NCI-H69 (cell line): ENCODE results near the gene MAD1L1.

Source experiments
- DNase-seq: peaks from one replicate; lab custom pipeline; 2025; lab: John Stamatoyannopoulos, UW

The MAD1L1 gene

DNA sequence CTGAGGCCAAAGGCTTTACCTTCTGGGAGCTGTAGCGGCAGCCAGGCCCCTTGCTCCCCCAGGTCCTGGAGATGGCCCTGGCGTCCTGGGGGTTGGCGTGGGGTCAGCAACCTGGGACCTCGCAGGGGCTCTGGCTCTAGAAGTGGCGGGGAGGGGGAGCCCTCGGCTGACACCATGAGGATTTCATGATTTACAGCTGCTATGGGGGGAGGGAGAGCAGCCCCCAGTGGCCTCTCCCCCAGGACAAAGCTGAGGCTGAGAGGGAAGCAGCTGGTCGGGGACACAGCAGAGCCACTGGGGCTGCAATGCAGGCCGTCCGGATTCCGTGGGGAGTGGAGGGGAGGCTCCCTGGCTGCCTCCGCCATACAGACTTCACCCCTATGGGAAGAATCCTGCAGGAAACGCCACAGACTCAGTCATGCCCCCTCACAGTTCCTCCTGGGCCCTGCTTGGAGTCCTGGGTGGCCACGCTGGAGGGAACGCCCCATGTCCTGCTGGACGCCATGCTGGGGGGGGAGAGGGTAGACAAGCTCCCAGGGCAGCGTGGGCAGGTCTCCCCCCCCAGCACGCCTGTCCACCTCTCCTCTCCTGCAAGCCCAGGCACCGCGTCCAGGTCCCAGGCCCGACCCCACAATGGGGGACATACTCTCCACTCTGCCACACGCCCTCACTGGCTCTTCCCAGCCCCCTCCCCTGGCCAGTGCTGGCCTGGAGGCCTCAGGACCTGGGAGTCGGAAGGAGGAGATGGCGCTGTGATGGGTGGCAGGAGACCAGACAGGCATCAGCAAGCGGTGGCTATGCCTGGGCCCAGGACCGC, 319.1 kb downstream of the MAD1L1 start:
- DNase-seq, result no peak

DNA sequence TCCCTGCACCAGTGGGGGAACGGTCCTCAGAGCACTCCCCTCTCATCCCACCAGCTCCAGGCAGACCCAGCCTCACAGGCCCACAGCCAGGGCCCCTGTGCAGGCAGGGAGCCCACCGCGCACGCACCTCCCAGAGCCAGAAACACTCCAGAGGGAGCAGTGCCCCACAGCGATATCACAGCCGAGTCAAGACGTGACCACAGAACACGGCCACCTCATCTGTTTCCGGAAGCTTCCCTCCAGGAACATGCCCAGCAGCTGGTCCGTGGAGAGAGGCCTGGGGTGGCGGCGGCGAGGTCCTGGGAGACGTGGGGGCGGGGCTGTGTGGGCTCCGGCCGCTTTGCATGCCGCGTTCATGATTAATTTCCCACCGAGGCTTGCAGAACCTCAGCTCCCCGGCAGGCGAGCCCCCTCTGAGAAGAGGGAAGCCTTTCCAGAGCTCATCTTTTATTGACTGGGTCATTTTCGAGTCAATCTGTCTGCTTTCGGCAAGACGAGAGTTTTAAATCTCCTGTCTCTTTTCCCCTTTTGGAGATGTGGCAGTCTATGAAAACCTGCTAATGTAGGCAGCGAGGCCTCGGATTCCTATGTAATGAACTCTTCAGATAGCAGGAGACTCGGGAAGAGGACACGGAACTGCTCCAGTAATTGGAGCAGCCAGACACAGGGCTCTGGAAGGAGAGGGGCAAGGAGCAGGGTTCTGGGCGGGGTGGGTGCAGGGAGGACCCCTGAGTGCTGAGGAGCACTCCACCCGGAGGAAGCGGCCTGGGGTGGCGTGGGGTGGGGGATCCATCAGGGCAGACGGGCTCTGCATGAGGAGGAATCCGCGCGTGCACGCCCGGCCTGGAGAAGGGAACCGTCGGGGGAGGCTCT, 319.9 kb downstream of the MAD1L1 start:
- no peak for DNase-seq

- DNase-seq, result no peak
Observed at GRCh38 chr7:1911571-1911970, 321.2 kb downstream of the MAD1L1 start.

- DNase-seq, result no peak
Observed at GRCh38 chr7:1910827-1911226, 321.9 kb downstream of the MAD1L1 start.

GRCh38 chr7:1910081-1910685, 322.6 kb downstream of the MAD1L1 start:
- DNase-seq, result no peak

DNA sequence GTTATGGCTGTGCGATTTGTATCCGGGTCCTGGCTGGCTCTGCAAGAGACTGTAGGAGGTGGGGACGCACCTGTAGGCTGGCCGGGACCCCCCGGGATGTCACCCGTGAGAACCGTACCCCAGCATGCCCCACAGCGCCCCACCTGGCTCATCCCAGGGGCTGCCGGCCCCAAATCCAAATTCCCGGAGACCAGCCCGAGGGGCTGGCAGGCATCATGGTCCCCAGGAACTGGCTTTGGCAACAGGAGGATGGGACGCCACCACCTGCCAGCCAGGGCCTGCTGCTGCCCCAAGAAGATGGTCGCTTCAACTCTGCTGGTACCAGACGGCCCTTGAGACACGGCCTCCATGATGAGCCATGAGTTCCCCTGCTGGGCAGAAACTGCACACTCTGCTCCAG, 323.3 kb downstream of the MAD1L1 start:
- no peak for DNase-seq

DNA sequence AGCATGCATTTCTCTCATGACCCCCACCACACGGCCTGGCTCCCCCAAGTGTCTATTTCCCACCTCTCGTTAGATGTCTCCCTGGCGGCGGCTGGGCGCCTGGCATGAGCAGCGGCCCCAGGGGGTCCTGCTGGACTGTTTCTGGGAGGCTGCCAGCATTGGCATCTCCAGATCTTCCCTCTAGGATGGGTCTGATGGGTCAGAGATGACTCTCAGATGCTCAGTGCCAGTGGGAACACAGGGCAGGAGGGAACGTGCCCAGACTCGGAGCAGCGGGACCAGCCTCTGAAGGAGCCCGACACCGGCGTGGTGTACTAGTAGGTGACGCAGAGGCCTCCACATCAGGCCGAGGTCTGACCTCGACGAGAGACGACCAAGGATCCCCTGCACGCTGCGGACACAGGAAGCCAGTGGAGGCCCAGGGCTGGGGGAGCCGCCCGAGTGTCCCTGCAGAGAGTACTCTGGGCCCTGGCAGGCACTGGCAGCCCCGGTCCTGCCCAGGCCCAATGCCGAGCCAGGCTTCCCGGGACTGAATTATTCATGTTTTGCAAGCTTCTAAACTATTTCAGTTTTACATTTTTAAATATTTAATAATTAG, 323.8 kb downstream of the MAD1L1 start:
- DNase-seq, result no peak

DNA sequence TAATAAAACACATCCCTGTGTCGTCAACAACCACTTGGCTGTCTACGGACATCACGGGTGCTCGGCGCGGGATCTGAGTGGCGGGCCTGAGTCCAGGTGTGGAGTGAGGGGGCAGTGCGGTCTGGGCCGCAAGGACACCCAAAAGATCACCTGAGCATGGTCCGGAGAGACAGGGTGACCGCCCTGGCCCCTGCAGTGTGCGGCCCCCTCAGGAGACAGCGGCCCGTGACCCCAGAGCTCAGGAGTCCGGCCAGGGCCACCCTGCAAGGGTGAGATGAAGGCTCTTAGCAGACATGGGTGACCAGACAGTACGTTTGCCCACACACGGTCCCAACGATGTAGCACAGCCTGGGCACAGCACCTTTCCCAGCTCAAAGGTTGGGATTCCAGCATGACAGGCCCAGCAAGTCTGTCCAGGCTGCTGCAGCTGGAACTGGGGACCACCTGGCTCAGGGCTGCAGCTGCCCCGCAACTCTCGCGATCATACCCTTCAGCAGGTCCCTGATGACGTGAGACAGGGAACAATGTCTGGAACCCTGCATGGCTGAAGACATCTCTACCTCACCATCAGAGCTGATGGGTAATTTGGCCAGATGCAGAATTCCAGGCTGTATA, 324.9 kb downstream of the MAD1L1 start:
- no peak for DNase-seq

DNA sequence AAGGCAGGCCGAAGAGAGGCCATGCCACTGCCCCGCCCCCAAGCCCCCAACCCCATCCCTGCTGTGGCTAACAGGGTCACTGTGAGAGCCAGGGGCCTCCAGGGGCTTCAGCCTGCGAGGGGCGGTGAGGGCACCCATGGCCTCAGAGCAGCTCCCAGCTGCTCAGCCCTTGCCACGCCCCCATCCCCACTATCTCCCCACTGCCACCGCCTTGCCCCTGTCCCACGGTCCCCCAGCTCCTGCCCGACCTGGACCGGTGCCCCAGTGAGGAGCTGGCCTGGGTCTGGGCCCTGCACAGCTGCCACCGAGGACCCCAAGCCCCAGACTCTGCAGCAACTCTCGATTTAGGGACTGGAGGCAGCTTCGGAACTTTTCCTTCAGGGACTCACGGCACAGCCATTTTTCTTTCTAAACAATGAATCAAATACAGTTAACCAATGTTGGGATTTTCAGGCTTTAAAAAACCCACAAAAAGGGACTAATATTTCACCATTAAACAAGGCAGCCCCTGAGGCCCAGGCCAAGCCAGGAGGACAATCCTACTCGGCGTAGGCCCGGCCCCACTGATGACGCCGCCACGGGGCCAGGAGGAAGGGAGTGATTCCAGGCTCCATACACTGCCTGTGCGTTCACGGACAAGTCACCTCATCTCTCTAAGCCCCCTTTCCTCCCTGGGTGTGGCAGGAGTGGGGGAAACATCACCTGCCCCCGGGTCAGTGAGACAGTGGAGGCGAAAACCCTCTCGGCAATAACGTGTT, 325.6 kb downstream of the MAD1L1 start:
- DNase-seq, result no peak

GRCh38 chr7:1906087-1906830, 326.5 kb downstream of the MAD1L1 start:
- no peak for DNase-seq

GRCh38 chr7:1902231-1902855, 330.4 kb downstream of the MAD1L1 start:
- no peak for DNase-seq

DNA sequence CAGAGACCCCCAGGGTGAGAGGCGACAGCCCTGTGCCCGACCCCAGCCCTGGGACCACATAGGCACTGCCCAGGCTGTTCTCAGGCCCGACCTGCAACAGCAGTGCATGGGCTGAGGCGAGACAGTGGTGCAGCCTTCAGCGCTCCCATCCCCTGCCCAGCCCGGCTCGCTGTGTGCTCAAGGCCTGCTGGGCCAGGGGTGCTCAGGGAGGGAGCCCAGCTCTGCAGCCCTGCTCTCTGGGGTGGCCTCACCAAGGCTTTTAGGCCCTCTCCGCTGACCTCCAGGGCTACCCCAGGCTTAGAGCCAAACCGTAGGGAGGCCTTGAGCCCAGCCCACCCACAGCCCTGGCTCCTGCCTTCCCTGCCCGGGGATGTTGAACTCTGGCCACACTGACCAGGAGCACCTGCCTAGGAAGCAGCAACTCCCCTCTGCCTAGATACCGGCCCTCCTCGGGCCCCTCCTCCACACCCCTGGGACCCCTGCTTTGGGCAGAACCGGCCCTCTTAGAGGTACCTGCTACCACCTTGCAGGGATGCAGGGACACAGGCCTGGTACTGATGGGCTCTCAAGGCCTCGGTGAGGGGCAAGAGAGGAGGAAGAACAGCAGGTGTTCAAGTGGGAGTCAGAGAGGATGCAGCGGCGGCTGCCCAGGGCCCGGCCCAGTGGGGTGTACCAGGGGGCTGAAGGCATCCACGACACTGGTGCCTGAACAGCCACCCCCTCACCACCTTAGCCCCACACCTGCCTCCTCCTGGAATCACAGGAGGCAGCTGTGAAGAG, 331.1 kb downstream of the MAD1L1 start:
- no peak for DNase-seq

DNA sequence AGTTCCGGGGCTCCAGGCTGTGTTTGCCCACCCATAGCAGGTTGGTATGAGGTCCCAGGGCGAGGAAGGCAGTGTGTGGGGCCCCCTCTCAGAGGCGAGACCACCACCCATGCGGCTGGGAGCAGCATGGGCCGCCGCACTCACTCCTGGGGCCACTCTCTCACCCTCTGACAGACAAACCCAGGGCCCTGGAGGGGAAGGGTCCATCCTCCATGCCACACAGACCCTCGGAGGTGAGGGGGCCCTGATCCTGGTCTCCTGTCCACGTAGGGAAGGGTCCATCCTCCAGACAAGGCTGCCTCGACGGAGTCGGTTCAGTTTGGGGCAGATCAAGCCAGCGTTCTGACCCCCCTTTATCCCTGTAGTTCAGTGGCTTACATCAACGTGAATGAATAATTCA, 331.9 kb downstream of the MAD1L1 start:
- DNase-seq, result no peak

DNA sequence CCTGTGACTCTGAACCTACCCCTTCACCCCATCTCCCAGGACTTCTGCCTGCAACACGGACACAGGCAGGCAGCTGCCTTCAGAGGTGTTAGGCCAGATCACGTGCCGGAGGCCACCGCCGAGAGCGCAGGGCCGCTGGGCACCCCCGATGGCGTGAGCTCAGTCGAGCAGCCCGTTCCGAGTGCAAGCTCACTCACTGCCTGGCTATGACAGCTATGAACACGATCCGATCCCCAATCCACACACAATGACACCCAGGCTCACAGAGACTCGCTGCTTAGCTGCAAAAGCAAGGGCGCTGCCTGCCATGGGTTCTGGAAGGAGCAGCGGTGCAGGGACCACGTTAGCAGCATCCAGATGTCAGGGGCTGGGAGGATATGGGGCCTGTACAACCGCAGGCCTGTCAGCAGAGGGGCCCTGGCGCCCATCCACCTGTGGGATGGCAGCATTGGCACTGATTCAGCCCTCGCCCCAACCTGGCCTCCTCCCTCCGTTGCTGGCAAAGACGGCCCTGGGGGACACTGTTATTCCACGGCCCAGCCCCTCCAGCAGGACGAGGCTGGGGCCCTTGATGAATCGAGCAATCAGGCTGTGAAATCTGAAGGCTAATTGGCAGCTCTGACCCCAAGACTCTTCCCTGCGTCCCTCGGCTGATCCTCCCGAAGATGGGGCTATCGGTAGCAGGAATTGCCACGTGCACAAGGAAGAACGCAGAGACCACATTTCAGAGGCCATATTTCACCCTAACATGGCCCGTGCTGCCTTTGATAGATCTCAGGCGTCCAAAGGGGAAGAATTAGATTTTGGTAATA, 332.6 kb downstream of the MAD1L1 start:
- no peak for DNase-seq

DNA sequence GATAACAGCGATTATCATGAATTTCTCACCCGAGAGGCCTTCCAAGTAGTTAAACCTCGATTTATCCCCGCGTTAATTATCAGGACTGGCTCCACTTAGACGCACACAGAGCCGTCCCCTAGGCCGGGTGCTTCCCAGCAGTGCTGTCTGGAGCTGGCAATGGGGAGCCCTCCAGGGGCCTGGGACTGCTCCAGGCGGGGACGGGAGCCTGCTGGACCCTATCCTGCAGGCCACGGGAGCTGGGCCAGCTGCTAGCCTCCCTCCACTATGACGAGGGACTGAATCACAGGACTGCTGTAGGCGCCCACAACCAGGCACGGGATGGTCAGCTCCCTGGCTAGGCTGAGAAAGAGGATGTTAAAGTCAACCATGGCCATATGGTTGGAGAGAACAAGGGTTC, 333.5 kb downstream of the MAD1L1 start:
- DNase-seq, result no peak

DNA sequence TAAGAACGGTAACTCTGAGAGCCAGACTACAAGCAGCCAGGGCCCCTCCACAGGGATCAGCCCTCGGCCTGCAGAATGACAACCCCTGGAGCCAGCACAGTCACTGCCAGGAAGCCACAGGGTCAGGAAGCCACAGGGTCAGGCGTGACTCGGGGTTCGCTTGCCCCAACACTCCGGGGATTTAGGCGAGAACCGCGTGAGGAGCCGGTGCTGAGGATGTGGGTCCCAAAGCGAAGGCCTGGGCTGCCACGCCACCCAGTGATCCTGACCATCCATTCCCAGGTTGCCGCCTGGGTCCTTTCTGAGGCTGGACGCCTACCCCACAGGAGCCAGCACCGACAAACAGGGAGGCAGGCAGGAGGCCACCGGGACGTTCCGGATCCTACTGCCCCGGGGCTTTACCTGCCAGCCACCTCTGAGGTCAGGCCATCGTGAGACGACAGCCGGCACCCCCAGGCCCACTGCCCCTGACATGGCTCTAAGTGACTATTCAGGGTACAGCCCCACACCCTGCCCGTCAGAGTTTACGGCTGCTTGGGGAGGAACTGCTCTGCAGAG, 334.0 kb downstream of the MAD1L1 start:
- no peak for DNase-seq

DNA sequence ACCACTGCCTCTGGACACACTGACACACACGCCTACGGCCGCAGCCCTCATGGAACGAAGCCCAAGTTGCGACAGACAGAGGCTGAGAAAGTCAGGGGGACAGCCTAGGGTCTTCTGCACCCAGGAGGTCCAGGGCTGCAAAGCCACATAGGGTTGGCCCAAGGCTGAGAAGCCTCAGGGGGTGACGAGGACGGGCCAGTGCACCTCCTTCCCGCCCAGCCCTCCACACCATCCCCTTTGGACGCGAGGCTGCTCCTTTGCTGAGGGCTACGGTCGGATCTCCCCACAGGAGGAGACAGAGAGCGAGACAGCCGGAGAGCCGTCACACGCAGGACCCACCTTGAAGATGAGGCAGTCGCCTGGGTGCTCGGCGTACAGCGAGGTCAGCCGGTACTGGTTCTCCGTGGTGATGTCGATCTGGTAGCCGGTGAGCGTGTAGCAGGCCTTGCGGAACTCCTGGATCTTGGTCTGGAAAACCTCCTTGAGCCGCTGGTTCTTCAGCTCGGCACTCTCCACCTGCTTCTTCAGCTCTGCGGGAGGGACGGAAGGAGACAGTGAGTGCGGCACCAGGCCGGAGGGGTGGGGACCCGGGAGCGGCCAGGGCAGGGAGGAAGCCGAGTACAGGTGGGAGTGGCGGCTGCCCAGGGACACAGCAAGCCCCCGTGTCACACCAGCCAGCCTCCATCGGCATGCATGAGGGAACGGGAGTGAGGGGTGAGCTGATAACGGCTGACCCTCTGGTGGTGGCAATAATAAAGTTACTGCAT, 334.7 kb downstream of the MAD1L1 start:
- DNase-seq, result no peak
